SK-MEL-5 (cell line): Measurements from ENCODE around the gene ZMYND12. TPM values are rescaled to one million over a fixed set of nuclear protein-coding genes. Genes with fewer than 3 reads are reported as not detected.

ENCODE experiments used
- DNase-seq: peaks from one replicate; pipeline ENCODE4 v3.0.0-alpha.2; 2016; ENCODE audit warnings: low read depth, low spot score
- in situ Hi-C: cut with HindIII; loops from 2 replicates; pipeline ENCODE4 v1.10.0; 2016; ENCODE audit warnings: low sequenced_read_pairs, high pct_unique_total_duplicates, low pct_unique_long_range_greater_than_20kb
- total RNA-seq: library from RNA; depleted of rRNA; stranded (reverse); fragments of >200 nt; shearing (Covaris generic); gene quantifications from 2 replicates; pipeline ENCODE4 v1.2.3, GENCODE V29; 2014

ZMYND12 gene
- total RNA-seq, 1 experiment from 2014 or later = 1.3 TPM

DNA sequence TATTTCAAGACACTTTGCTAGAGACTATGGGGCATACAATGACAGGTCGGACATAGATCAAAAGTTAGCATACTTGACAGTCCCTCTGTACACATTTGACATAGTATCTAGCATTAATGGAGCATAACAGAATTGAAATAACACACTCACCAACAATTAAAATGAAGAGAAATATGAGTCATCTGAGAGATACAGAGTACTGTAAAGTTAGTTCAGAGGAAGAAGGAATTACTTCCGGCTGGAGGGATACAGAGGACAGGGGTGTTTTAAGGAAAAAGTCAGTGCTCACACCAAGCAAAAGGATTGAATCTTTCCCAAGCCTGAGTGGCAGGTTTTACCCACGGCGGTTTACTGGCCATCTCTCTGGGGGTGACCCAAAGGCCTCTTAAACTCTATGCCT, 2.4 kb downstream of the ZMYND12 start:
- DNase-seq = no peak
- in situ Hi-C loops = no loop called here

DNA sequence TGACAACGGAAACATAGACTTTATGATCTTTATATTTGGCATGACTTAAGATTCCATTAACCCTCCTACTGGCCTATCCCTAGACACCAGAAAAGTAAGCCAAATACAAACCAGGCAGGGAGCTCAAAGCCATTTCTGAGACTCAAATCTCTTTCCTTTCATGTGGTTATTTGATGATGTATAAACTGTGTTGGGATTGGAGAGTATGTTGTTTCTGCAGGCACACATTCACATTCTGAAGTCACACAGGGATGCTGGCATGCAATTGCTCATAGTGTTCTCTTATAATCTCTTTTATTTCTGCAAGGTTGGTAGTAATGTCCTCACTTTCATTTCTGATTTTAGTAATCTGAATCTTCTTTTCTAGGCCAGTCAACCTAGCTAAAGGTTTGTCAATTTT, 5.8 kb downstream of the ZMYND12 start:
- in situ Hi-C loops = no loop called here
- DNase-seq = no peak

DNA sequence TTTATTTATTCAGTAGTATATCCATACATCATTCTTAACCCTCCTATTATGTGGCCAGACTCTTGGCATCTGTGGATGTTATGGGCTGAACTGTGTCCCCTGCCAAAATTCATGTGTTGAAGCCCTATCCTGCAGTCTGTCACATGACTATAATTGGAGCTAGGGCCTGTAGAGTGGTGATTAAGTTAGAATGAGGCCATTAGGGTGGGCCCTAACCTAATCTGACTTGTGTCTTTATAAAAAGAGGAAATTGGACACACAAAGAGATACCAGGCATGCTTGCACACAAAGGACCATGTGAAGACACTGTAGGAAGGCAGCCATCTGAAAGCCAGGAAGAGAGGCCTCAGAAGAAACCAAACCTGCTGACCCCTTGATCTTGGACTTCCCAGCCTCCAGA, 6.6 kb downstream of the ZMYND12 start:
- DNase-seq = no peak
- in situ Hi-C loops = no loop called here

DNA sequence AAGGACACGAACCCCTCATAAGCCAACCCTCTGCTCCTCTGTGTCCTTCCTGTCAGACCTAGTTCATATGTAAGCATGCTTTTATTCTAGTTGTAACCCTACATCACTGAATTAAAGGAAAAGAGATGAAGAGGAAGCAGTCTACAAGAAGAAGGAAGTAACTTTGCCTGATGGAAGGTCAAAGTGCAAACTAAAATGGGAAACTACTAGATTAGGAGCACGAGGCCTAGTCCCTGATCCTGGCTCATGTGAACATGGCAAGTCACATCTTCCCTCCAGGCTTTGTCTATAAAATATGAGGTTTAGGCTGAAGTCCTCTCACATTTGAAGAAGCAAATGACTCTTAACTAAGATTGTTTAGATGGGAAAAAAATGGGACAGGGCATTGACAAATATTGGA, 13.2 kb downstream of the ZMYND12 start:
- DNase-seq = no peak
- in situ Hi-C loops = no loop called here

DNA sequence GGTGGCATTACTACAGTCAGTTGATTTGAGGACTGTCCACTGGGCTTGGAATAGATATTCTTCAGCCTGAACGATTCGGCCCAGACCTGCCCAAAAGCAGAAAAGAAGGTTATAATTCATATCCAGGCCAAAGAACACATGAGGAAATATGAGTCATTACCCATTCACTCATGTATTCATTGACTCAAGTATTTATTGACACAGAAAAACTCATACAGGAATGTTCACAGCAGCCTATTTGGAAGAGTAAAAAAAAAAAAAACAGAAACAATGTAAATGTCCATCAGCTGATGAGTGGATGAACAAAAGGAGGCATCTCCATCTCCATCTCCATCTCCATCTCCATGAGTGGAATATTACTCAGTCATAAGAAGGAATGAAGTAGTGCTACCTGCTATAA, 15.9 kb downstream of the ZMYND12 start:
- in situ Hi-C loops = no loop called here
- DNase-seq = no peak

DNA sequence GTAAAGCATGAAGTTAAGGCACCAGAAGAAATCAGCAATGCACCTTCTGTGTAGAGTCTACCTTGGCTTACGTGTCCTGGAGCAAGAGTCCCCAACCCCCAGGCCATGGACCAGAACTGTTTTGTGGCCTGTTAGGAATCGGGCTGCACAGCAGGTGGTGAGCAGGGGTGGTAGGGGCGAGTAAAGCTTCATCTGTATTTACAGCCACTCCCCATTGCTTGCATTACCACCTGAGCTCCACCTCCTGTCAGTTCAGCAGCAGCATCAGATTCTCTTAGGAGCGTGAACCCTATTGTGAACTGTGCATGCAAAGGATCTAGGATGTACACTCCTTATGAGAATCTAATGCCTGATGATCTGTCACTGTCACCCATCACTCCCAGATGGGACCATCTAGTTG, 21.5 kb downstream of the ZMYND12 start:
- DNase-seq = no peak
- in situ Hi-C loops = no loop called here

DNA sequence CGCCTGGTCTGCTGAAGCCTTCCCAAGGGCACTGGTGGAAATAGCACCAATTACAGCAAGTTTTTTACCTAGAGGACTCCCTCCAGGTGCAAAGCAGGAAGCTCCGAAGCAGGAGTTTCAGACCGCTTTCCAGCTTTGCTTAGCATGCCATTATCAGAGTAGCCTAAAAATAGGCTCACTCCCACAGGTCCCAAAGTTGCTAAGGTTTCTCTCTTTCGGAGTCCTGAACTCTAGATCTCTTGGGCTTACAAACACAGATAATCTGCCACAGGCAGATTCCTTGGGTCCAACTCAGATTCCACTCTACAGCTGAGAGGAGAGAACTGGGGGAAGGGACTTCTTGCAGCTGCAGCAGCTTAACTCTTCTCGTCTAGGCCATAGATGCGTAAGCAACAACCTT, 22.5 kb downstream of the ZMYND12 start:
- no peak for DNase-seq
- in situ Hi-C loops = no loop called here

DNA sequence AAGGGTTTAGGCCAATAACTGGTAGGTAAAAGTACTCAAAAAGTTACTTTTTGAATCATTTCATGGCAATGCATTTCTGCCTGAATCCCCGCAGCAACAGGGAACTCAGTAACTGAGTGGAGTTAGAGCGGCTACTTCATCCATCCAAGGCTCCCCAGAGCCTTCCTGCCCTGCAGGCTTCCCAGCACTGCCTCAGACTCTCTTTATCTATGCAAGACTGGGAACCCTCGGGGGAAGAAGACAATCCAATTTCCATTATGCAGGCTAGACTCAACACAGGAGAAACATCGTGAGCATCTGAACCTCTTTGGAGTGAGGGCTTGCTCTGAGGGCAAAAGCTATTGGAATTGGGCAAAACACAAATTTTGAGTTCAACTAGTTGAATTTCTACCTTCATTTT, 23.1 kb downstream of the ZMYND12 start:
- no peak for DNase-seq
- in situ Hi-C loops = no loop called here

DNA sequence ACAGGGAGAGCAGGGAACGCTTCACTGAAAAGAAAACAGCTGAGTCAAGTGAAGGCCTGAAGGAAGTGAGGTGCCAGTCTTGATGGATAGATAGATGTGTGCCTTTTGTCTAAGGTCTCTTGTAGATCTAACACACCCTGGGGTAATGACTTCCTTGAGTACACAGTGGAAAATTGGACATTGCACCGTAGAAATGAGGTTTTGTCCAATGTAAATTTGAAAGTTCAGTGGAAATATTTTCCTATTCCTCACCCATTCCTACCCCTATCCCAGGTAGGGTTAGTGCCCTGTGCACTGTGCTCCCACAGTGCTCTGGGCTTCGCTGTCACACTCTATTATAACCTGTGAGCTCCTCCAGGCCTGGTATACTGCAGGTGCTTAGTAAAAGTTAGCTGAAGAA, 24.3 kb downstream of the ZMYND12 start:
- in situ Hi-C loops = no loop called here
- DNase-seq = no peak

DNA sequence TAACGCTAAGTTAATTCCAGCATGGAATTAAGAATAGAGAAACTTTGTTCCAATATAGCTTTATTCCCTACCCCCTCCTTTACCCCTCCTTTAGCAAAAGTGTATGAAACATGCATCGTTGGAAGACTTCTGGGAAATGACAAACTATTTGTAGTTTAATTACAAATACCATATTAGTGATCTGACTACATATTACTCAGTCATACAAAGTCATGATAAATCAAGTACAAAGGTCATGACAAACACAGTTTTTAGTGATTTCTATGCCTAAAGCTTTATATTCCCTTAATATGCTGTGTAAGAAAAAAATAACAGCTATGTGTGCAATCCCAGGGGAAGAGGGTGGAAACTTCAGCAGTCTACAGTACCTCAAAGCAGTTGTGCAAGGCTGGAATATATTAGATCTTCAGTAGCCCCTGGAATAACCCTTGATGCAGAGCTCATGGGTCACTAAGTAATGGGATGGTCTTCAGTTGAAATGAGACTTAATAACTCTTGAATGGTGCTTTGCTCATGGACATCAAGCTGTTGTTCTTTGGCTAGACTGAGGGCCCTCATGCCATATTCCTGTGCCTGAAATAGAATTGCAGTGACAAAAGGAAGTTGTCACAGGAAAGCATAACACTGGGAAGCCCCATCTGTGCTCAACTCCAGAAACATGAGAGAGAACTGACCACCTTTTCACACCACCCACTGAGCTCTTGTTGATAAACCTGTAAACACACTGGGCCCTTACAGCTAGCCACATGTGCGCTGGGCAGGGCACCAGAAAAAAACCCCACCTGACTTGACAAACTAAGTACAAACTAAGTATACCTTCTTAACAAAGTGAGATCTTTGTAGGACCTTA, 25.3 kb downstream of the ZMYND12 start:
- no peak for DNase-seq
- in situ Hi-C loops = no loop called here

DNA sequence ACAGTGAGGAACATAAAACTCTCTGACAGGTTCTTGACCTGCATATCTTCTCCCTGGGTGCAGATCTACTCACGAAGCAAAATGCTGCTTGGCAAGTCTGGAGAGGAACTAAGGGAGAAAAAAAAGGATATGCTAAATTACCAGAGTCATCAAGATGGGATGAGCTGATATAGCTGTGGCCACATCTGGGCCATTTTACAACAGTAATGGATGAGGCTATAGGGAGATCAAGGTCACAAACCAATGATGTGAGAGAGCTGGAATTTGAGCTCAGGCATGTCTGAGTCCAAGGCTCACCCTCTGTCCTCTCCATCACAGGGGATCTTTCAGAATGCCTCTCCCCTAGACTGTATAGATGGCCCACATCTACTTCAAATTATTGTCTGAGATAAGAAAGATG, 26.2 kb downstream of the ZMYND12 start:
- in situ Hi-C loops = no loop called here
- no peak for DNase-seq

DNA sequence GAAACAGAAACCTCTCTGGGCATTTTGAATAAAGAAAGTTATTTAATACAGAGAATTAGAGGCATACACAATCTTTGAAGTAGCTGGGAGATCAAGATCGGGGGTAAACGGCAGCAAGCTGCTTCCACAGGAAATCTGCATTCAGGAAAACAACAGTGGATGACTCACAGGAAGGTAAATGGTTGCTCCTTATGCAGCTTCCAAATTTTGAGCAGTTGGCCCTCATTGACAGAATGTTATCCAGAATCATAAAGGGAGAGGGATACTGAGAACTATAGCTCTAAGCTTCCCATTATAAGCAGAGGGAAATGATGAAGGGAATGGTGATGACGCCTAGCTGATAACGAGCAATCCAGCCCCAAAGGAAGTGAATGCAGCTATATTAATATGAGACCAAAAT, 28.6 kb downstream of the ZMYND12 start:
- in situ Hi-C loops = no loop called here

DNA sequence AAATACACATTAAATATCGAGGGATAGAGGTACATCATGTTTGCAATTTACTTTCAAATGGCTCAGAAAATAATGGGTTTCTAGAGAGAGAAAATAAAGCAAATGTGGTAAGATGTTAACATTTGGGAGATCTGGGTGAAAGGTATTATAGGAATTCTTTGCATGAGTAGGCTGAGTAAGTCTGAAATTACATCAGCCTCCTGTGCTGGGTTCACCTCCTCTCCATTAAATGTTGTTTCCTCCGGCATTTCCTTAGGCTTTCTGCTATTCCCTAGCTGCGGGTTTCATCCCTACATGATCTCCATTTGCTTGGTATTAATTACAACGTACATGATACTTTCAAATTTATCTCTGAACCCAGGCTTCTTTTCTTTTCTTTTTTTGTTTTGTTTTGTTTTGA, 31.6 kb downstream of the ZMYND12 start:
- DNase-seq = no peak
- in situ Hi-C loops = no loop called here

More for the DNA sequence above, 28.6 kb downstream of the ZMYND12 start:
- DNase-seq = no peak

DNA sequence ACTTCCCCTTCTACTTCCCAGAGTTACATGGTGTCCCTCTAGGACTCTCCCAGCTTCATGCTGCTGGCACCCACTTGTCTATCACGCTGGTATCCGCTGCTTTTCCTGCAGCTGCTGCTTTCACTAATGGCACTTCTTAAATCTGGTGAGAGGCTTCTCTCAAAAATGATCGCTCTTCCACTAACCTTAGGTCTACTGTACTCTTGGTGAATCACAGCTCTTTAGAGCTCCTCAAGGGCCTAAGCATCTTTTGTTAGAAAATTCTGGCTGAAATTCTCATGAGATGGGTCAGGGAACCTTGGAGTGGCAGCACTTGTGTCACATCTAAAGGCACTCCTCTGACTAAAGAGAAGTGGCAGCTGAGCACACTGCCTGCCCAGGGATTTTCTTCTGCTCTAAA, 32.1 kb downstream of the ZMYND12 start:
- in situ Hi-C loops = no loop called here
- no peak for DNase-seq

DNA sequence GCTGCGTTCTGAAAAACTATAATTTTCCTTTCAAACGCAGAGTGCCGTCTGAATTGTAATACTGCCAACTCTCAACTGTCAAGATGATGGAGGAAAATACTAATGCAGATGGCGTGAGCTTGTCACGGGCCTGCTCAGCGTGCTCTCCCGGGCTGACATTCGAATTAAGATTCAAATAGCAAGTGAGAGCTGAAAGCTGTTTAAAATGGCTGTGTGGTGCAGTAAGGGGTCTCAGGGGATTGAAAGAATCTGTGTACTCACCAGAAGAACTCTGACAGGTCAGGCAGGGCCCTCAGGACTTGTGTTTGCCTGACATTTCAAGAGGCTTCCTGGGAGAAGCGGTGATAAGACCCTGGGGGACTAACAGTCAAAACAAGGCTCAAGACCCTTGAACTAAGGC, 33.1 kb downstream of the ZMYND12 start:
- in situ Hi-C loops = no loop called here
- DNase-seq = no peak

DNA sequence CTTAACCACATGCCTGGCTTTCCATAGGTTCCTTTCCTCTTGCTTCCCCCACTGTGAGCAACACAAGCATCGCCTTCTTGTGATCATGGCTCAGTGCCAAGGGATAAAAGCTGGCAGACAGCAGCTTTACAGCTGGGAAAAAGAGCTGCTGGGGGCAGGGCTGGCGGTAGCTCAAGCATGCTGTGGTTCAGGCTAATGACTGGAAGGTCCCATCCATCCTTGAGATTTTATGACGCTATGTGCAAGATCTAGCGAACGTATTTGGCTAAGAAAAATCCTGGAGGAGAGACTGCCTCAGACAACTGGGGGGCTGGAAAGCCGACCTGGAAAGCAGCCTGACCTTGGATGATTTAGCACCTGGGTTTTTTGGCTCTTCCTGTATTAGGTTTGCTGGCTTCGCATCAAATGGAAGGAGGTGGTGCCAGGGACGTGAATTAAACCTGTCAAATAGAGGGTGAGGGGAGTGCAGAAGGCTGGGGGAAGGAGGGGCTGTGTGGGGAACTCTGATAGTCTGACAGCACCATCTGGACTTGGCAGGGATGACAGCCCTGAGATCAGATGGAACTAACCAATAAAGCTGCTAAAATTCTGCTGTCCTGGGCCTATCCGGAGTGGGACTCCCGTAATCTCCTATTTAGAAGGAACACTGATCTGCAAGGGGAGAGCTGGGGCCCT, 34.8 kb downstream of the ZMYND12 start:
- peak; percentile 42 for DNase-seq
- in situ Hi-C loops = no loop called here

DNA sequence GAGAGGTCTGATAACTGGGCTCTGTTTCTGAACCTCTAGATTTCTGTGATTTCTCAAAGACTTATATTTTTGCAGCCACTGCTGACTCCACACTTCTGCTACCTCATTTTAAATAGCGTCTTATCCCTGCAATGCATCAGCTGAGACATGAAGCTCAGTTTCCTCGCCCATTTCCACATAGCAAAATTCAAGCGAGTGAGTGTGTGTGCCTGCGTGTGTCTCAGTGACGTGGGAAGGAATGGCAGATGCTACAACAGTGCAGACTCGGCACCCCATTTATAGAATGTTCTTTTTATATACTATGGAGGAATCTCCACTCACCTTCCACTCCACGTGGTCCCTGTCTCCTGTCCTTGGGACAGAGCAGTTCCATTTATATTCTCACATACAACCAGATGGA, 35.7 kb downstream of the ZMYND12 start:
- in situ Hi-C loops = no loop called here
- no peak for DNase-seq

DNA sequence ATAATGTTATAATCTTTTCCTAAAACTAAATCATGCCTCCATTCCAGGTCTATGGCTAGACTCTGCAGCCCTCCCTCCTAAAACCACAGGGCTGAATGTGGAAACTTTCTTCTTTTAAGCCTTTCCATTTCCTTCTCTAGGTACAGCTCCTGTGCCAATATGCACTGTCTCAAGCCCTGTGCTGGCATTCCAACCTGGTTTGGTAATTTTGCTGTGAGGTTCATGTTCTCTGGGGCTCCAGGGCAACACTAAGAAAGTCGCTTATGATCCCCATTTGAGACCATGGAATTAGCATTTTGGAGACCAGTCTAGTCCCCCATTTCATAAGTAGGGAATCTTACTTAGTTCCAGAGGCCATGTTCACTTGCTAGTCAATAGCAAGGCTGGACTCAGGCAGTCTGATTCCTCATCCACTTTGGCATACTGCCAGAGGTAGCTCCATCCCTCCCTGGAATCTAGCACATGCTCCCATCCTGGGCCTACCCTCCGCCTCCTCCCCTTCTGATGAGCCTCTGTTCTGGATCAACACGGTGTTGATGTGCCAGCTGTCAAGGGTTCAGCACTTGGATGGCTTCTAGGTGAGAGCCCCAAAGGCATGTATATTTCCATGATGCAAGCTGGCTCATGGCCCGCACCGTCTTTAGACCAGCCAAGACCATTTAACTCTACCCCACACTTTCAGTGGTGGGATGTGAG, 36.5 kb downstream of the ZMYND12 start:
- no peak for DNase-seq
- in situ Hi-C loops = no loop called here

DNA sequence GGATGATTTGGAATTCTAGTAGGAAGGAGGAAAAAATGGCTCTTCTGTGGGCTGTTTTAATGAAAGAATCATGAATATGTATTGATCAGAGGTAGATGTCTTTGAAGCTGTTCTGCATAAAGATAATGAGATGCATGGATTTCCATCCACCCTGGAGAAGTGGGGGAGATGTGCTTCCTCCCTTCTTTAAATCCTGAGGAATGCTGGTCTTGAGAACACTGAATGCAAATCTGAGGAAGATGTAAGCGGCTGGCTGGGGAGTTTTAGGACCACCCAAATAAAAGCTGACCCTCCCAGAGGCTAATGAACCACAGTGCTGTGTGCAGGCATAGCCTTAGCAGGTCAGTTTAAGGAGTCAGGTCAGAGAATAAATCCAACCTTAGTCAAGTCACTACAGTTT, 37.3 kb downstream of the ZMYND12 start:
- DNase-seq = no peak
- in situ Hi-C loops = no loop called here
